ENCODE data around the gene GNA15. TPM values are rescaled to one million over a fixed set of nuclear protein-coding genes. Genes with fewer than 3 reads are reported as not detected.
"Not testable (repeated sequence)": the region's sequence is repeated elsewhere in the genome, so short reads cannot be mapped to it uniquely, and the experiment has no call there.

GNA15 gene
- total RNA-seq, 1 donor from 2014 or later = 0.80 TPM

DNA sequence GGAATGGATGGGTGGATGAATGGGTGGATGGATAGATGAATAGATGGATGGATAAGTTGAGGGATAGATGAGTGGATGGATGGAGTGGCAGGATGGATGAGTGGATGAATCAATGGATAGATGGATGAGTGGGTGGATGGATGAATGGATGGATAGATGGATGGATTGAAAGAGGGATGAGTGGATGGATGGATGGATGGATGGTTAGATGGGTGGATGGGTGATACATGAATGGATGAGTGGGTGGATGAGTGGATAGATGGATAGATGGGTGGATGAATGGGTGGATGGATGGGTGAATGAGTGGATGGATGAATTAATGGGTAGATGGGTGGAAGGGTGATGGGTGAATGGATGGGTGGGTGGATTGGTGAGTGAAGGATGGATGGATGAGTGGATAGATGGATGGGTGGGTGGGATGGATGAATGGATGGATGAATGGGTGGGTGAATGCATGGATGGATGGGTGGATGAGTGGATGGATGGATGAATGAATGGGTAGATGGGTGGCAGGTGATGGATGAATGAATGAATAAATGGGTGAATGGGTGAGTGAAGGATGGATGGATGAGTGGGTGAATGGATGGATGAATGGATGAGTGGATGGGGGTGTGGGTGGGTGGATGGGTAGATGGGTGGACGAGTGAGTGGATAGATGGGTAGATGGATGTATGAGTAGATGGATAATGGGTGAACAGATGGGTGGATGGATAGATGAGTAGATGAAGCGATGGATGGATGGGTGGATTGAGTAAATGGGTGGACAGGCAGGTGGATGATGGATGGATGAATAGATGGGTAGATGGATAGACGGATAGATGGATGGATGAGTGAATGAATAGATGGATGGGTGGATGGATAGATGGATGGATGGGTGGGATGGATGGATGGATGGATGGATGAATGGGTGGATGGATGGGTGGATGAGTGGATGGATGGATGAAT is 17.7 kb downstream of the GNA15 start:
- intact Hi-C loops (cut with micrococcal nuclease) = loop anchor here (2.0 kb wide), 1 partner anchor 25 kb away; the partner anchor contains the start of gene S1PR4
- ATAC-seq (ENCODE audit: low read depth) = no peak
- ChIA-PET CTCF (interaction anchor here (2.2 kb wide), 1 partner anchor 25 kb away, joined by 8 read pairs; no protein-coding TSS in a partner anchor), POLR2A (interaction anchor here (0.6 kb wide), 1 partner anchor 1315 kb away, joined by 6 read pairs; no protein-coding TSS in a partner anchor)
- H3K9me3 Mint-ChIP-seq = no peaks in the 10 kb centered on the region
- TF ChIP-seq, protein P1, sequence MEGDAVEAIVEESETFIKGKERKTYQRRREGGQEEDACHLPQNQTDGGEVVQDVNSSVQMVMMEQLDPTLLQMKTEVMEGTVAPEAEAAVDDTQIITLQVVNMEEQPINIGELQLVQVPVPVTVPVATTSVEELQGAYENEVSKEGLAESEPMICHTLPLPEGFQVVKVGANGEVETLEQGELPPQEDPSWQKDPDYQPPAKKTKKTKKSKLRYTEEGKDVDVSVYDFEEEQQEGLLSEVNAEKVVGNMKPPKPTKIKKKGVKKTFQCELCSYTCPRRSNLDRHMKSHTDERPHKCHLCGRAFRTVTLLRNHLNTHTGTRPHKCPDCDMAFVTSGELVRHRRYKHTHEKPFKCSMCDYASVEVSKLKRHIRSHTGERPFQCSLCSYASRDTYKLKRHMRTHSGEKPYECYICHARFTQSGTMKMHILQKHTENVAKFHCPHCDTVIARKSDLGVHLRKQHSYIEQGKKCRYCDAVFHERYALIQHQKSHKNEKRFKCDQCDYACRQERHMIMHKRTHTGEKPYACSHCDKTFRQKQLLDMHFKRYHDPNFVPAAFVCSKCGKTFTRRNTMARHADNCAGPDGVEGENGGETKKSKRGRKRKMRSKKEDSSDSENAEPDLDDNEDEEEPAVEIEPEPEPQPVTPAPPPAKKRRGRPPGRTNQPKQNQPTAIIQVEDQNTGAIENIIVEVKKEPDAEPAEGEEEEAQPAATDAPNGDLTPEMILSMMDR (IDR thresholded peaks at IDR 0.05) = no peak
- H3K4me3 Mint-ChIP-seq = no peak overlapping the region
- H3K27ac Mint-ChIP-seq = no peak overlapping the region
- peaks cover 2% of the 10 kb centered on the region for H3K27me3 Mint-ChIP-seq
- H3K36me3 Mint-ChIP-seq (ENCODE audit: low read depth) = no peaks in the 10 kb centered on the region
- DNase-seq = no peak
- H3K4me1 Mint-ChIP-seq = peaks cover 6% of the 10 kb centered on the region

DNA sequence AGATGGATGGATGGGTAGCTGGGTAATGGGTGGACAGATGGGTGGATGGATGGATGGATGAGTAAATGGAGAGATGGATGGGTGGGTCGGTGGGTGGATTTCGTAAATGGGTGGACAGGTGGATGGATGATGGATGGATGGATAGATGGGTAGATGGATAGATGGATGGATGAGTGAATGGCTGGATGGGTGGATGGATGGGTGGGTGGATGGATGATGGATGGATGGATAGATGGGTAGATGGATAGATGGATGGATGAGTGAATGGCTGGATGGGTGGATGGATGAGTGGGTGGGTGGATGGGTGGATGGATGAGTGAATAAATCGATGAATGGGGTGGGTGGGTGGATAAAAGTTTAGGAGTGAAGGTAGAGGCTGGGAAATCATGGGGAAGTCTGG is 18.6 kb downstream of the GNA15 start:
- H3K9me3 Mint-ChIP-seq; H3K36me3 Mint-ChIP-seq (ENCODE audit: low read depth); CTCF ChIA-PET; H3K4me1 Mint-ChIP-seq; DNase-seq; H3K27me3 Mint-ChIP-seq; ATAC-seq (ENCODE audit: low read depth): not testable (repeated sequence)
- intact Hi-C loops (cut with micrococcal nuclease) = loop anchor here (2.0 kb wide), 1 partner anchor 24 kb away; the partner anchor contains the start of gene S1PR4
- POLR2A ChIA-PET = interaction anchor here (0.6 to 1.7 kb wide), 2 partner anchors 24 to 1316 kb away, joined by 4 to 6 read pairs; partner anchors contain the start of gene S1PR4
- Mint-ChIP-seq H3K27ac (peak overlapping the region; percentile 84), H3K4me3 (peak overlapping the region; percentile 72)

DNA sequence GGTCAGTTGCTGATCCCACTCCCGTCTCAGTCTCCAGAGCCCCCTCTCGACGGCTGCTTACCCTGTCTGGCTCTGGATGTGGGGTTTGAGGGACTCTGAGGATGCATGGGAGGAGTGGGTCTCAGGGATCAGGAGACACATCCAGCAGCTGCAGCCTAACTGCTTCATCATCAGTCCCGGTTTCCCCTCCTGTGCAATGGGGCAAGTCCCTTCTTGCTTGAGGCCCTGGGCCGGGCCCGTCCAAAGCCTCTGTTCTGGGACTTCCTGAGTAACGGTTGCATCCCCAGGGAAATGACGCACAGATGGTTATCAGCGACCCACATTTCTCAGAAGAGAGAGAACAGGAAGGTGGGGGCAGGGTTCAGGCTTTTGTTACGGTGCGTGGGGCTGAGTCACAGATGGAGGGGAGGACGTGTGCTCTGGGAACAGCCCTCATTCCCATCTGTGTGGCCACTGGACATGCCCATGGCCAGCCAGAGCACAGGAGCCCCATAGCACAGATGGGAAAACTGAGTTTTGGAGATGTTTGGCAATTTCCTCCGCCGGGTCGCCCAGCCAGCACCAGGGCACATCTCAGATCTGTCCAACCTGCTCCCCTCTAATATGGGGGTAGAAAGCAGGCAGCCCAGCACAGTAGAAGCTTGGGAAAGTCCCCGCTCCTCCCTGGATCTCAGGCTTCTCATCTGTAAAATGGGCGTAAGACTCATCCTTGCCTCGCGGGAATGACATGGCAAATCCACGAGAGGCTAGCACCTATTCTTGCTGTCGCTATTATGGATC is 19.3 kb downstream of the GNA15 start:
- H3K9me3 Mint-ChIP-seq = no peaks in the 10 kb centered on the region
- no peaks in the 10 kb centered on the region for H3K27me3 Mint-ChIP-seq
- H3K27ac Mint-ChIP-seq = peak overlapping the region; percentile 84
- DNase-seq (peak; percentile 62), ATAC-seq (ENCODE audit: low read depth) (peak; percentile 97)
- POLR2A ChIA-PET = interaction anchor here (0.6 to 1.7 kb wide), 3 partner anchors 13 to 193 kb away, joined by 3 to 4 read pairs (median 4); partner anchors contain the start of gene S1PR4
- H3K4me3 Mint-ChIP-seq = peak overlapping the region; percentile 72
- TF ChIP-seq, protein P1 (IDR thresholded peaks at IDR 0.05) = no peak
- intact Hi-C loops (cut with micrococcal nuclease) = loop anchor here (1.0 to 2.0 kb wide), 2 partner anchors 22 to 24 kb away; partner anchors contain the start of gene S1PR4
- H3K36me3 Mint-ChIP-seq (ENCODE audit: low read depth) = no peaks in the 10 kb centered on the region
- H3K4me1 Mint-ChIP-seq = no peaks in the 10 kb centered on the region
- CTCF ChIA-PET = interaction anchor here (0.8 kb wide), 1 partner anchor 26 kb away, joined by 3 read pairs; no protein-coding TSS in a partner anchor

DNA sequence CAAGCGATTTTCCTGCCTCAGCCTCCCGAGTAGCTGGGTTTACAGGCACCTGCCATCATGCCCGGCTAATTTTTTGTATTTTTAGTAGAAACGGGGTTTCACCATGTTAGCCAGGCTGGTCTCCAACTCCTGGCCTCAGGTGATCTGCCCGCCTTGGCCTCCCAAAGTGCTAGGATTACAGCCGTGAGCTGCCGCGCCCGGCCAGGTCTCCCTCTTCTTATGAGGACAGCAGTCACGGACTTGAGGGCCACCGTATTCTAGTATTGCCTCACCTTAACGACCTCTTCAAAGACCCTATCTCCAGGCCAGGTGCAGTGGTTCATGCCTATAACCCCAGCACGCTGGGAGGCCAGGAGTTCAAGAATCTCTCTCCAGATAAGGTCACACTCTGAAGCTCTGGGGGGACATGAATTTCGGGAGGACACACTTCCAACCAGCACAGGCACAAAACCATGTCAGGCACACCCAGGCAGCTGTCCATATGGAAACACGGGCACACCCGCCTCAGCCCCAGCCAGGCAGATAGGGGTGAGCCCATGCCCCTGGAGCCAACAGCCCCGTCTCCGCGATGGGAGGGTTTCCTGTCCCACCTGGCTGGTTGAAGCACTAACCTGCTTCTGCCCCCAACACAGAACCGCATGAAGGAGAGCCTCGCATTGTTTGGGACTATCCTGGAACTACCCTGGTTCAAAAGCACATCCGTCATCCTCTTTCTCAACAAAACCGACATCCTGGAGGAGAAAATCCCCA is 21.4 kb downstream of the GNA15 start:
- no peak for ATAC-seq (ENCODE audit: low read depth)
- Mint-ChIP-seq H3K9me3 (no peaks in the 10 kb centered on the region), H3K36me3 (ENCODE audit: low read depth) (no peaks in the 10 kb centered on the region), H3K4me1 (no peaks in the 10 kb centered on the region), H3K4me3 (no peak overlapping the region), H3K27ac (peak overlapping the region; percentile 12), H3K27me3 (no peaks in the 10 kb centered on the region)
- TF ChIP-seq, protein P1 (IDR thresholded peaks at IDR 0.05) = no peak
- intact Hi-C loops (cut with micrococcal nuclease) = no loop called here
- DNase-seq = no peak
- ChIA-PET POLR2A (no interaction called here), CTCF (interaction anchor here (1.1 kb wide), 2 partner anchors 11 to 27 kb away, joined by 3 read pairs; no protein-coding TSS in a partner anchor)

DNA sequence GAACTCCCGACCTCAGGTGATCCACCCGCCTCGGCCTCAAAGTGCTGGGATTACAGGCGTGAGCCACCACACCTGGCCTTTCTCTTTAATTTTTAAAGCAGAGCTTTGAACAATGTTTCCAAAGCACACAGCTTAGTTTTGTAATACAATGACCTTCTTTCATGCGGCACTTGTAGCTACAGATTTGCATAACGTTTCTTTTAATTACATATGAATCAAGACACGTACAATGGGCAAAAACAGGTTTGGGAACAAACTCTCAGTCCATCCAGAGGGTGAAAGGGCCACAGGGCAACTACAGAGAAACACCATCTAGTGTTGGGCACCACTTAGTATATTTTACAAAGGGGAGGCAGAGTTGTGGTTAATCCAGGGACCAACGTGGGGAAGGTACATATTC is 23.7 kb downstream of the GNA15 start:
- intact Hi-C loops (cut with micrococcal nuclease) = no loop called here
- H3K9me3 Mint-ChIP-seq = no peaks in the 10 kb centered on the region
- ChIA-PET CTCF (interaction anchor here (1.2 to 2.7 kb wide), 2 partner anchors 30 to 33 kb away, joined by 4 to 14 read pairs; no protein-coding TSS in a partner anchor), POLR2A (interaction anchor here (0.6 to 1.2 kb wide), 2 partner anchors 20 to 80 kb away, joined by 3 read pairs; no protein-coding TSS in a partner anchor)
- no peaks in the 10 kb centered on the region for H3K27me3 Mint-ChIP-seq
- TF ChIP-seq, protein P1 (IDR thresholded peaks at IDR 0.05) = no peak
- H3K36me3 Mint-ChIP-seq (ENCODE audit: low read depth) = no peaks in the 10 kb centered on the region
- peaks cover 11% of the 10 kb centered on the region for H3K4me1 Mint-ChIP-seq
- no peak overlapping the region for H3K4me3 Mint-ChIP-seq
- no peak for ATAC-seq (ENCODE audit: low read depth)
- DNase-seq = no peak
- no peak overlapping the region for H3K27ac Mint-ChIP-seq
